Suprapubic skin (tissue), 4 donors: Measurements from ENCODE around the gene SYNPO2. TPM values are rescaled to one million over a fixed set of nuclear protein-coding genes. Genes with fewer than 3 reads are reported as not detected.

ENCODE experiments used
- DNase-seq, 2 donors: peaks; one replicate each; pipeline ENCODE4 v3.0.0-alpha.2; 2019; ENCODE audit warnings: low spot score in 2 of 2
- H3K27ac ChIP-seq: fragments of 200-600 bp; sonication (generic); one replicate; pipeline ENCODE4 v1.5.1; 2019
- H3K27me3 ChIP-seq: fragments of 200-600 bp; sonication (generic); one replicate; pipeline ENCODE4 v1.5.1; 2019
- H3K36me3 ChIP-seq: fragments of 200-600 bp; sonication (generic); one replicate; pipeline ENCODE4 v1.5.1; 2019
- H3K4me1 ChIP-seq: fragments of 200-600 bp; sonication (generic); one replicate; pipeline ENCODE4 v1.5.1; 2019
- H3K4me3 ChIP-seq: fragments of 200-600 bp; sonication (generic); one replicate; pipeline ENCODE4 v1.5.1; 2019; ENCODE audit warnings: mild to moderate bottlenecking
- H3K9me3 ChIP-seq: fragments of 200-600 bp; sonication (generic); one replicate; pipeline ENCODE4 v1.5.1; 2019
- CTCF ChIP-seq, 2 donors: fragments of 200-600 bp in 1 of 2; fragments of 450-650 bp in 1 of 2; sonication (generic) in 1 of 2; IDR thresholded peaks; one replicate each; pipeline ENCODE4 v1.5.1; 2016 to 2019; ENCODE audit warnings: antibody characterized with exemption in 2 of 2, mild to moderate bottlenecking in 1 of 2, moderate library complexity in 1 of 2
- EP300 ChIP-seq: sonication (generic); formaldehyde crosslinking; IDR thresholded peaks from one replicate; pipeline ENCODE4 v1.6.1; 2017; ENCODE audit warnings: antibody characterized with exemption
- POLR2A ChIP-seq, 2 donors: fragments of 450-650 bp; IDR thresholded peaks; one replicate each; pipeline ENCODE4 v1.6.1; 2017; ENCODE audit warnings: antibody characterized with exemption in 2 of 2, mild to moderate bottlenecking in 2 of 2, moderate library complexity in 2 of 2
- POLR2AphosphoS5 ChIP-seq, 3 donors: sonication (generic); formaldehyde crosslinking; IDR thresholded peaks; one replicate each; pipeline ENCODE4 v1.6.1; 2017; ENCODE audit warnings: antibody characterized with exemption in 3 of 3
- WGBS: methylation state at CpG from one replicate; pipeline ENCODE4 v1.1.5; 2018; 5-methylcytosine and 5-hydroxymethylcytosine counted together
- total RNA-seq, 4 donors: library from RNA; depleted of rRNA; stranded (reverse); fragments of >200 nt; gene quantifications; one replicate each; pipeline ENCODE4 v1.1.0, GENCODE V29; 2016

SYNPO2 gene
- total RNA-seq, 4 donors from 2014 or later = 14.3 to 33.6 (median 19.1) TPM

DNA sequence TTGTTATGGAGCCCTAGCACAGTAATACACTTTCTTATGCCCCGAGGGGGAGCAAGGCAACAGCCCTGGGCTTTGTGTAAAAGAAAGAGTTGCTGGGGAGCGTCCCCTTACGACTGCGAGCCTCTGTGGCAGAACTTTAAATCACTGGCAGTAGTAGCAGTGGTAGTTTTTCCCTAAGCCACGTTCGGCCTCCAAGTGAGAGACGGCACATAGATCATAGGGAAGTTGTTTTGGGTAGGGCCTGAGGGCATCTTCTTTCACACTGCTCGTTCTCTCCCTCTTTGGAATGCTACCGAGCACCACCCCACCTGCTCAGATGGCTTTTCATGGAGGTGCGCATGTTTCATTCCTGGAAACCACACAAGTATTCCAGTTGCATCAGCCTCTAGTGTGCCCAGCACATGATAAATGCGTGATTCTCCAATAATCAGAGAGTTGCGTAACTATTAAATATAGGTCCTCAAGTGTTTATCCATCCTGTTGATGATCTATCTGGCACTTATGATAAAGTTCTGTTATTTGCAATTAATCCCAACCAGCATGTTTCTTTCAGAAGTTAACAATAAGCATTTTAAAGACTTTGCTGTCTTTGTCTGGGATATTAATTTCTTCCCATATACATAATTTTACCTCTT is 7.0 kb upstream of the SYNPO2 start:
- 59% methylated on average over 12 of the region's 12 CpGs for WGBS
- H3K27ac ChIP-seq = no peak overlapping the region
- no peaks in the 10 kb centered on the region for H3K9me3 ChIP-seq
- no peak for DNase-seq
- H3K4me1 ChIP-seq = no peaks in the 10 kb centered on the region
- H3K4me3 ChIP-seq = no peak overlapping the region
- no peak for TF ChIP-seq EP300
- TF ChIP-seq POLR2A (IDR thresholded peaks at IDR 0.05) = no peak
- no peak for TF ChIP-seq CTCF (IDR thresholded peaks at IDR 0.05)
- no peak for TF ChIP-seq POLR2AphosphoS5 (IDR thresholded peaks at IDR 0.05)
- no peaks in the 10 kb centered on the region for H3K27me3 ChIP-seq
- no peaks in the 10 kb centered on the region for H3K36me3 ChIP-seq

- Histone ChIP-seq H3K4me3 (no peak overlapping the region), H3K36me3 (no peaks in the 10 kb centered on the region), H3K4me1 (peaks cover 7% of the 10 kb centered on the region), H3K27me3 (no peaks in the 10 kb centered on the region), H3K27ac (no peak overlapping the region), H3K9me3 (no peaks in the 10 kb centered on the region)
- TF ChIP-seq POLR2AphosphoS5 (IDR thresholded peaks at IDR 0.05) (no peak), POLR2A (IDR thresholded peaks at IDR 0.05) (no peak), EP300 (no peak), CTCF (IDR thresholded peaks at IDR 0.05) (no peak)
- 65% methylated on average over 1 of the region's 1 CpG for WGBS
- DNase-seq = no peak
These were observed 4.8 kb upstream of the SYNPO2 start for GRCh38 chr4:118883861-118884260.

DNA sequence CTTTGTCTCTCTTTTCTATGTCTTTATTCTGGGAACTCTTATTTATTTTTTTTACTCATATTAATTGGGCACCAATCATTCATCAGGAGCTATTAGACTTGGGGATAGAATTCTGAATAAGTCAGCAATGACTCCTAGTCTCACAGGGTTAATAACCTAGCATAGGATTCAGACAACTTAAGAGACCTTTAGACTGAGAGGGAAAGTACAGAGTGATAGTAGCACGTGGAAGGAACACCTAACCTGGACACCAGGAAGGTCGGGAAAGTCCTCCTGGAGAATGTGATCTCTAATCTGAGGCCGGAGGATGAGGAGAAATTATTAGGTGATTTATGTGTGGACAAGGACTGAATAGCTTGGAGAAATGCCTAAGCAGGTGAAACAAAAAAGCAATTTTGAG is 3.9 kb upstream of the SYNPO2 start:
- Histone ChIP-seq H3K36me3 (no peaks in the 10 kb centered on the region), H3K4me3 (no peak overlapping the region), H3K27me3 (no peaks in the 10 kb centered on the region), H3K9me3 (no peaks in the 10 kb centered on the region), H3K27ac (no peak overlapping the region), H3K4me1 (peaks cover 14% of the 10 kb centered on the region)
- TF ChIP-seq CTCF (IDR thresholded peaks at IDR 0.05) (no peak), POLR2A (IDR thresholded peaks at IDR 0.05) (no peak), POLR2AphosphoS5 (IDR thresholded peaks at IDR 0.05) (no peak), EP300 (no peak)
- 90% methylated on average over 3 of the region's 3 CpGs for WGBS
- no peak for DNase-seq

DNA sequence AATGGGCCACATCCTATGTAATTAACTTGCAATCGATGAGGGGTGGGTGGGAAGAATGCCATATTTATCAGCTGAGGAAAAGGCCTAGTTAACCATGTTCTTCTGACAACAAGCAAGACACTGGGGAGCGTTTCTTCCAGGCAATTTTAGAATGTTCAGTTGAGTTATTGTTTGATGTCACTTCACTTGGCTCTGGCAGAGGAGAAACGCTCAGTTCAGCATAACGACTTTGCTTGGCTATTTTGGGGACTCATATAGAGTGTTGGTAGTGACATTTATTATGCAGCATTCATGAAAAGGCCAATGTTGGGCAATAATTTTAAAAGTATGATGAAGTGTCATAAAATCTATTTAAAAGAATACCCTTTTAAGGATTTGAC is 648 bp downstream of the SYNPO2 start:
- TF ChIP-seq POLR2A (IDR thresholded peaks at IDR 0.05) (no peak), EP300 (no peak), POLR2AphosphoS5 (IDR thresholded peaks at IDR 0.05) (no peak), CTCF (IDR thresholded peaks at IDR 0.05) (no peak)
- Histone ChIP-seq H3K4me3 (peak overlapping the region; percentile 55), H3K27ac (peak overlapping the region; percentile 45)

GRCh38 chr4:118894034-118894433 is 5.4 kb downstream of the SYNPO2 start:
- WGBS = 82% methylated on average over 3 of the region's 3 CpGs
- H3K4me3 ChIP-seq = no peak overlapping the region

More for the DNA sequence above, 648 bp downstream of the SYNPO2 start:
- H3K9me3 ChIP-seq = no peaks in the 10 kb centered on the region
- no peak for DNase-seq
- H3K27me3 ChIP-seq = no peaks in the 10 kb centered on the region
- H3K36me3 ChIP-seq = no peaks in the 10 kb centered on the region
- WGBS = 22% methylated on average over 4 of the region's 4 CpGs
- peaks cover 17% of the 10 kb centered on the region for H3K4me1 ChIP-seq

More at GRCh38 chr4:118894034-118894433, 5.4 kb downstream of the SYNPO2 start:
- H3K36me3 ChIP-seq = no peaks in the 10 kb centered on the region
- no peak for TF ChIP-seq EP300
- TF ChIP-seq CTCF (IDR thresholded peaks at IDR 0.05) = no peak
- no peak for TF ChIP-seq POLR2A (IDR thresholded peaks at IDR 0.05)
- TF ChIP-seq POLR2AphosphoS5 (IDR thresholded peaks at IDR 0.05) = no peak
- H3K4me1 ChIP-seq = peaks cover 8% of the 10 kb centered on the region
- no peaks in the 10 kb centered on the region for H3K27me3 ChIP-seq
- no peak for DNase-seq
- H3K9me3 ChIP-seq = no peaks in the 10 kb centered on the region
- H3K27ac ChIP-seq = no peak overlapping the region
